GM18873 (cell line): ENCODE results near the gene FAR2.
"Not testable (repeated sequence)": the region's sequence is repeated elsewhere in the genome, so short reads cannot be mapped to it uniquely, and the experiment has no call there.

ENCODE experiments used
- ATAC-seq: cut with Tn5 transposase; IDR thresholded peaks from one replicate; pipeline ENCODE4 v1.9.1; 2021; ENCODE audit warnings: mild to moderate bottlenecking, moderate library complexity, moderate number of reproducible peaks; ENCODE audit not compliant: unreplicated experiment, low FRiP score

The FAR2 gene

DNA sequence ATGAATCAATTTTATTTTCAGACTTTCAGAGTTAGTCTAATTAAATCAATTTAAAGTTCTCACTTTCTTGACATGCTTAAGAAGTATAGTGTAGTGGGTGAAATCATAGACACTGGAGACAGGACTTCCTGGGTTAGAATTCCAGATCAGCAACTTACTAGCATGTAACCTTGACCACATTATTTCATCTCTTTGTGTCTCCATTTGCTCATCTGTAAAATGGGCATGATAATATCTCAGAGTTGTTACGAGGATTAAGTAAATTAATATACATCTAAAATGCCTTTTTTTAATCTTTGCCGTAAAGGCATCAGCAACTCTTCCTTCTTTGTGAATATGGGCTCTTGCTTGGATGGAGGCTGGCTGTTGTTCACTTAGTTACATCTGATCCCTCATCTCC, 233.2 kb downstream of the FAR2 start:
- no peak for ATAC-seq

DNA sequence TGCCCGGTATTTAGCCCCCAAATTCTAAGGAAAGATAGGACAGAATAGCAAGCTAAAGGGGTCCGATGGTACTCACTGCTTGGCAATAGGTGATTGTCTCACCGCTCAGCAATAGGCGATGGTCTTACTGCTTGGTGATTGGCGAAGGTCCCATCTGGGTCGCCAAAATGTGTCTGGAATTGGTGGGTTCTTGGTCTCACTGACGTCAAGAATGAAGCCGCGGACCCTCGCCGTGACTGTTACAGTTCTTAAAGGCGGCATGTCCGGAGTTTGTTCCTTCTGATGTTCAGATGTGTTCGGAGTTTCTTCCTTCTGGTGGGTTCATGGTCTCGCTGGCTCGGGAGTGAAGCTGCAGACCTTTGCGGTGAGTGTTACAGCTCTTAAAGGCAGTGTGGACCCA, 236.1 kb downstream of the FAR2 start:
- ATAC-seq, result not testable (repeated sequence)
